ENCODE measurements around the gene TMEM25. TPM values are rescaled to one million over a fixed set of nuclear protein-coding genes. Genes with fewer than 3 reads are reported as not detected.
"Not testable (repeated sequence)": the region's sequence is repeated elsewhere in the genome, so short reads cannot be mapped to it uniquely, and the experiment has no call there.

The TMEM25 gene
- 17.7 and 18.7 TPM in 2 replicates for total RNA-seq

DNA sequence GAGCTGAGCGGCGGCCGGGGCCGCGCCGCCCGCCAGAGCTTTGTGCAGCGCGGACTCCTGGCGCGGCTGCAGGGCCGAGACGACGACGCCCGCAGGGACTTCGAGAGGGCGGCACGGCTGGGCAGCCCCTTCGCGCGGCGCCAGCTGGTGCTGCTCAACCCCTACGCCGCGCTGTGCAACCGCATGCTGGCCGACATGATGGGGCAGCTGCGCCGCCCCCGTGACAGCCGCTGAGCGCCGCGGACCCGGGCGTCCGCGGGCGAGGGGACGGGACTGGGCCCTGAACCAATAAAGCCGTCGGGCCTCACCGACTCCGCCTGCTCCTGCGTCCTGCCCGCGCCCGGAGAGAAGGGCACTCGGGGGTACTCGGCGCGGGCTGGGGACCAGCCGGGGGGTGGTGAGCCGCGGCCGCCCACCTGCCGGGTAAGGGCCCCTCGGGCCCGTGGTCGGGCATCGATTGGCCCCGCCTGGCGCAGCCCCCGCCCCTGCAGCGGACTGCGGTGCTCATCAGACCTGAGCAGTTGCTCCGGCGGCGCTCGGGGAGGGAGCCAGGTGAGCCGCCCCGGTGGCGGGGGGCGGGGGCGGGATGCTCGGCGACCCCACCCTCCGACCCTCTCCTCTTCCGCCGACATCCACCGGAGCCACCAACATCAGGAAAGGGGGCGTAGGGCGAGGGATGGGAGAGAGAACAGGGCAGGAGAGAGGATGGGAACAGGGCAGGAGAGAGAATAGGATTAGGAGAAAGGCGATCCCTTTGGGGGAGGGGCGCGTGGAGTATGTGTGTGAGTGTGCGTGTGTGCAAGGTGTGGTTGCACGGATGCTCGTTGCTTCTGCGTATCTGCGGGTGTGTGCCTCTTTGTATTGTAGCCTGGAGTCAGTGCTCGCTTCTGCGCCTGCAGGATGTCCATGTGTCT, at the start of gene TMEM25:
Gene TMEM25 (plus strand): TSS at position 510 of the 914 bp plus-strand sequence. CDS start 610 bp downstream, outside the sequence.
- no peak for DNase-seq (ENCODE audit: low read depth, low spot score)

GRCh38 chr11:118481238-118481637, 49.8 kb upstream of the TMEM25 start:
- not testable (repeated sequence) for DNase-seq (ENCODE audit: low read depth, low spot score)

DNA sequence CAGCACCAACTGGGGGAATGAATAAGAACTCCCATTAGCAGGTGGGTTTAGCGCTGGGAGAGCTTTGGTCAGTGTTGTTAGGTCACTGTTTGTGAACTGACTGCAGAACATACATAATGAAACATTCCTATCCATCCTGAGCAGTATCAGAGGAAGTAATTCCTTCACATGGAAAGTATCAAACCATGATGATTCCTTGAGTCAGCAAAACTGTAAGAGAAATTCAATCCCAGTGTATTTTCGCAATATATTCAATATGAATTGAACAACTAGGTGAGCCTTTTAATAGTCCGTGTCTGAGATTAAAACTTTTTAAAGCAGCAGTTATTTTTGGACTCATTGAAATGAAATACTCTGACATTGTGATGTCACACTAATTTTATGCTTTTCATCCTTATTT, 46.6 kb upstream of the TMEM25 start:
- DNase-seq (ENCODE audit: low read depth, low spot score): no peak

DNA sequence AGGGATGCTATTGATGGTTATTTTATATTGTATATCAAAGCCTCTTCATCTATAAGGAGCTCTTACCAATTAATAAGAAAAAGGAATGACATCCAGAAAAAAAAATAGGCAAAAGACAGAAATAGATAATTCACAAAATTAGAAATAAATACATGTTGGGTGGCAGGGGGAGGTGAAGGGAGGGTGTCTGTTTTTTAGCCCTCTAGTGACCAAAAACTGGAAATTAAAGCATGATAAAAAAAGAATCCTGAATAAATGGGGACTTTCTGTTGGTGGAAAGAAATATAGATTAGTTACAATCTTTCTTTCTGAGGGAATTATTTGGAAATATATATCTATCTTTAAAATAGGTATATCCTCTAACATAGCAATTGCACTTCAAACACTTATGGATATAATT, 45.7 kb upstream of the TMEM25 start:
- no peak for DNase-seq (ENCODE audit: low read depth, low spot score)

DNA sequence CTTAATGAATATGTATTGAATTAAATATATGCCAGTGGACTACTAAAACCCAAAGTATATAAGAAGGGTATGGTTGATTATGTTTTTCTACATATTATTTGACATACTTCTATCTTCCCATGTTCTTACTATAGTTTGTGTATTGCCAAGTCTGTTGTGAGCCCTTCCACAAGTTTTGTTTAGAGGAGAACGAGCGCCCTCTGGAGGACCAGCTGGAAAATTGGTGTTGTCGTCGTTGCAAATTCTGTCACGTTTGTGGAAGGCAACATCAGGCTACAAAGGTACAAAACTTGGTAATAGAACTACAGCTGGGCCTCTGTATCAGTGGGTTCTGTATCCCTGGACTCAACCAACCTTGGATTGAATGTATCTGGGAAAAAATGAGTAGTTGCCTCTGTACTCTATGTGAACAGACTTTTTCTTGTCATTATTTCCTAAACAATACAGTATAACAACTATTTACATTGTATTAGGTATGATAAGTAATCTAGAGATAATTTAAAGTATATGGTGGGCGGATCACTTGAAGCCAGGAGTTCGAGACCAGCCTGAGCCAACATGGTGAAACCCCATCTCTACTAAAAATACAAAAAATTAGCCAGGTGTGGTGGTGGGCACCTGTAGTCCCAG, 42.4 kb upstream of the TMEM25 start:
- DNase-seq (ENCODE audit: low read depth, low spot score): peak; percentile 58

DNA sequence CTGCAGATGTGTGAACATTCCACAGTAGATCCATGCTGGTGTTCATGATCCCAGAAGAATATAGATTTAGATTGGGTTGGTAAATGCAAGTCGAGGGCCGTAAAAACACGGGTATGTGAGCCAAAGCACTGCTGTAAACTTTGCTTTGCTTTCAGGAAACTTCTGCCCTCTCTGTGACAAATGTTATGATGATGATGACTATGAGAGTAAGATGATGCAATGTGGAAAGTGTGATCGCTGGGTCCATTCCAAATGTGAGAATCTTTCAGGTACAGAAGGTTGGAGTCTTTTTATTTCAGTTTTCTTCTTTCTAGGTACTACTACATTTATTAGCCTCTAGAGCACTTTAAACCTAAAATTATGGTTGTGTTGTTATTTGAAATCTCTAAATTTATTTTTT, 40.0 kb upstream of the TMEM25 start:
- DNase-seq (ENCODE audit: low read depth, low spot score): no peak

- no peak for DNase-seq (ENCODE audit: low read depth, low spot score)
Measured at GRCh38 chr11:118497831-118498230, 33.2 kb upstream of the TMEM25 start.

DNA sequence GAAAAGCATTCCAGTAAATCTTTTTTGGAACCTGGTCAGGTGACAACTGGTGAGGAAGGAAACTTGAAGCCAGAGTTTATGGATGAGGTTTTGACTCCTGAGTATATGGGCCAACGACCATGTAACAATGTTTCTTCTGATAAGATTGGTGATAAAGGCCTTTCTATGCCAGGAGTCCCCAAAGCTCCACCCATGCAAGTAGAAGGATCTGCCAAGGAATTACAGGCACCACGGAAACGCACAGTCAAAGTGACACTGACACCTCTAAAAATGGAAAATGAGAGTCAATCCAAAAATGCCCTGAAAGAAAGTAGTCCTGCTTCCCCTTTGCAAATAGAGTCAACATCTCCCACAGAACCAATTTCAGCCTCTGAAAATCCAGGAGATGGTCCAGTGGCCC, 27.8 kb upstream of the TMEM25 start:
- DNase-seq (ENCODE audit: low read depth, low spot score): no peak

GRCh38 chr11:118511601-118512000, 19.4 kb upstream of the TMEM25 start:
- no peak for DNase-seq (ENCODE audit: low read depth, low spot score)

GRCh38 chr11:118514103-118514502, 16.9 kb upstream of the TMEM25 start:
- no peak for DNase-seq (ENCODE audit: low read depth, low spot score)

DNA sequence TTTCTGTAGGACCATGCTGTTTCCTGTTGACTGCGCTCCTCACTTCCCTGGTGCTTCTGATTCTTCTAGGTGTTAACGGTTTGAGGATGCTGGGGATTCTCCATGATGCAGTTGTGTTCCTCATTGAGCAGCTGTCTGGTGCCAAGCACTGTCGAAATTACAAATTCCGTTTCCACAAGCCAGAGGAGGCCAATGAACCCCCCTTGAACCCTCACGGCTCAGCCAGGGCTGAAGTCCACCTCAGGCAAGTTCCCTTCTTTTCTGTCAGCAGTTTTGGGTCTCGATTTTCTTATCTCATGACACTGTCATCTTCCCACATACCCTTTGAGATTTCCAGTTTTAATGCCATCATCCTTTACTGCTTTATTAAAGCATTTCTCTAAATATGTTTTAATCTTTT, 11.4 kb upstream of the TMEM25 start:
- no peak for DNase-seq (ENCODE audit: low read depth, low spot score)

- no peak for DNase-seq (ENCODE audit: low read depth, low spot score)
Measured at GRCh38 chr11:118521892-118522311, 9.1 kb upstream of the TMEM25 start.

DNA sequence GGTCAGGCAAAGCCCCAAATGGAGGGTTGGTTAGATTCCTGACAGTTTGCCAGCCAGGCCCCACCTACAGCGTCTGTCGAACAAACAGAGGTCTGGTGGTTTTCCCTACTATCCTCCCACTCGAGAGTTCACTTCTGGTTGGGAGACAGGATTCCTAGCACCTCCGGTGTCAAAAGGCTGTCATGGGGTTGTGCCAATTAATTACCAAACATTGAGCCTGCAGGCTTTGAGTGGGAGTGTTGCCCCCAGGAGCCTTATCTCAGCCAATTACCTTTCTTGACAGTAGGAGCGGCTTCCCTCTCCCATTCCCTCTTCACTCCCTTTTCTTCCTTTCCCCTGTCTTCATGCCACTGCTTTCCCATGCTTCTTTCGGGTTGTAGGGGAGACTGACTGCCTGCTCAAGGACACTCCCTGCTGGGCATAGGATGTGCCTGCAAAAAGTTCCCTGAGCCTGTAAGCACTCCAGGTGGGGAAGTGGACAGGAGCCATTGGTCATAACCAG, 8.4 kb upstream of the TMEM25 start:
- DNase-seq (ENCODE audit: low read depth, low spot score): no peak

DNA sequence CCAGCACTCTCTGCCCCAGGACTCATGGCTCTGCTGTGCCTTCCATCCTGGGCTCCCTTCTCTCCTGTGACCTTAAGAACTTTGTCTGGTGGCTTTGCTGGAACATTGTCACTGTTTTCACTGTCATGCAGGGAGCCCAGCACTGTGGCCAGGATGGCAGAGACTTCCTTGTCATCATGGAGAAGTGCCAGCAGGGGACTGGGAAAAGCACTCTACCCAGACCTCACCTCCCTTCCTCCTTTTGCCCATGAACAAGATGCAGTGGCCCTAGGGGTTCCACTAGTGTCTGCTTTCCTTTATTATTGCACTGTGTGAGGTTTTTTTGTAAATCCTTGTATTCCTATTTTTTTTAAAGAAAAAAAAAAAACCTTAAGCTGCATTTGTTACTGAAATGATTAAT, 6.6 kb upstream of the TMEM25 start:
- no peak for DNase-seq (ENCODE audit: low read depth, low spot score)

DNA sequence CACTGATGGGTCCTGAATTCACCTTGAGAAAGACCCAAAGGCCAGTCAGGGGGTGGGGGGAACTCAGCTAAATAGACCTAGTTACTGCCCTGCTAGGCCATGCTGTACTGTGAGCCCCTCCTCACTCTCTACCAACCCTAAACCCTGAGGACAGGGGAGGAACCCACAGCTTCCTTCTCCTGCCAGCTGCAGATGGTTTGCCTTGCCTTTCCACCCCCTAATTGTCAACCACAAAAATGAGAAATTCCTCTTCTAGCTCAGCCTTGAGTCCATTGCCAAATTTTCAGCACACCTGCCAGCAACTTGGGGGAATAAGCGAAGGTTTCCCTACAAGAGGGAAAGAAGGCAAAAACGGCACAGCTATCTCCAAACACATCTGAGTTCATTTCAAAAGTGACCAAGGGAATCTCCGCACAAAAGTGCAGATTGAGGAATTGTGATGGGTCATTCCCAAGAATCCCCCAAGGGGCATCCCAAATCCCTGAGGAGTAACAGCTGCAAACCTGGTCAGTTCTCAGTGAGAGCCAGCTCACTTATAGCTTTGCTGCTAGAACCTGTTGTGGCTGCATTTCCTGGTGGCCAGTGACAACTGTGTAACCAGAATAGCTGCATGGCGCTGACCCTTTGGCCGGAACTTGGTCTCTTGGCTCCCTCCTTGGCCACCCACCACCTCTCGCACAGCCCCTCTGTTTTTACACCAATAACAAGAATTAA, 6.1 kb upstream of the TMEM25 start:
- no peak for DNase-seq (ENCODE audit: low read depth, low spot score)

DNA sequence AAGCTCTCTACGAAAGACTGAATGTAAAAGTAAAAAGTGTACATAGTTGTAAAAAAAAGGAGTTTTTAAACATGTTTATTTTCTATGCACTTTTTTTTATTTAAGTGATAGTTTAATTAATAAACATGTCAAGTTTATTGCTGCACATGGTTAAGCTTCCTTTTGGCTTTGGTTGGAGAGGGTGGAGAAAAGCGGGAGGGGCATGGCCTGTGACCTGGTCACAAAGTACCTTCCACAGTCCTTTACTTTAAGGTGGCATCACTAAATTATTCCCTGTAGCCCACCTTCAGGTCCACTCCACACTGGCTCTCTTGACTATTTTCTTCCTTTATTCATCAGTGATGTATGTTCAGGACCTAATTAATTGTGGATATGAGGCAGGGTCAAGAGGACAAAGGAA, 4.3 kb upstream of the TMEM25 start:
- DNase-seq (ENCODE audit: low read depth, low spot score): no peak

- no peak for DNase-seq (ENCODE audit: low read depth, low spot score)
Measured at GRCh38 chr11:118527109-118527508, 3.9 kb upstream of the TMEM25 start, which contains the start of gene TTC36. Gene TTC36, plus strand, starts transcription at chr11:118527474. Its CDS starts 21 bp downstream, at chr11:118527495.

- no peak for DNase-seq (ENCODE audit: low read depth, low spot score)
Measured at GRCh38 chr11:118528511-118528910, 2.5 kb upstream of the TMEM25 start.

GRCh38 chr11:118529584-118530175, 1.3 kb upstream of the TMEM25 start:
- DNase-seq (ENCODE audit: low read depth, low spot score): no peak

- DNase-seq (ENCODE audit: low read depth, low spot score): no peak
Measured at GRCh38 chr11:118530180-118530682, 761 bp upstream of the TMEM25 start.

DNA sequence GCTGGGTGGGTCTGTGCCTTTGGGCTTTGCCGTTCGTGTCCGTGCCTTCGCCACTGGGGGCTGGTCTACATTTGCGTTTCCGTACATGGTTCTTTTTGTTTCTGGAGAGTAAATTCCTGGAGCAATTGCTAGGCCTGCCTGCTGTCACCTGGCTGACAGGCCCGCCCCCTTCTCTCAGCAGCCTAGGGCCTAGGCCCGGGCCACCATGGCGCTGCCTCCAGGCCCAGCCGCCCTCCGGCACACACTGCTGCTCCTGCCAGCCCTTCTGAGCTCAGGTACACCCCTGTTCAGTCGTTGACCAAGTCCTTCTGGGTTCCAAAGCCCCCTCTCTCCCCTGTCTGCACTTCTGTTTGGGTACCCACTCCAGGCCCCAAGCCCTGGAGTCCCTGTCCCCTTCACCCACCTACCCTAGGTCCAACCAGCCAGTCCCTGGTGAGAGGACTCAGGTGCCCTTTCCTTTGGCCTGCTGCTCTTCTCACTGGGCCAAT, 649 bp downstream of the TMEM25 start:
- no peak for DNase-seq (ENCODE audit: low read depth, low spot score)

Data from pulmonary artery endothelial cell (primary cell).